Activated B cell treated with CpG ODN at 0.5 μM for 24 hours (primary cell): Measurements from ENCODE around the gene NT5DC1. TPM values are rescaled to one million over a fixed set of nuclear protein-coding genes. Genes with fewer than 3 reads are reported as not detected.
A peak's percentile ranks its signal among the peaks of the same experiment; 100 is the strongest.

Experiments
- ATAC-seq: fragments of 200-7000 bp; cut with Tn5 transposase; one replicate; pipeline ENCODE4 v1.10.0; 2021; ENCODE audit warnings: low read depth, mild to moderate bottlenecking, moderate library complexity
- CTCF ChIA-PET: fragments of 350-600 bp; sonication (Branson Sonifier 250); formaldehyde crosslinking; loops from one replicate; lab custom pipeline; 2021; ENCODE audit warnings: antibody characterized with exemption; lab: Charles Lee
- POLR2A ChIA-PET: fragments of 350-600 bp; sonication (Branson Sonifier 250); formaldehyde crosslinking; loops from one replicate; lab custom pipeline; 2021; ENCODE audit warnings: antibody characterized with exemption; lab: Charles Lee
- DNase-seq: peaks from one replicate; pipeline ENCODE4 v3.0.0; 2022
- H3K27ac Mint-ChIP-seq: one replicate; pipeline ENCODE4 v1.8.0; 2020; ENCODE audit warnings: mixed read lengths
- H3K27me3 Mint-ChIP-seq: one replicate; pipeline ENCODE4 v1.8.0; 2021; ENCODE audit warnings: mixed read lengths
- H3K36me3 Mint-ChIP-seq: one replicate; pipeline ENCODE4 v1.8.0; 2021; ENCODE audit warnings: low read depth, mixed read lengths
- H3K4me1 Mint-ChIP-seq: one replicate; pipeline ENCODE4 v1.8.0; 2021; ENCODE audit warnings: mixed read lengths
- H3K4me3 Mint-ChIP-seq: one replicate; pipeline ENCODE4 v1.8.0; 2020; ENCODE audit warnings: mild to moderate bottlenecking, mixed read lengths
- H3K9me3 Mint-ChIP-seq: one replicate; pipeline ENCODE4 v1.8.0; 2020; ENCODE audit warnings: mixed read lengths
- intact Hi-C: fragments of 100-400 bp; cut with micrococcal nuclease; formaldehyde crosslinking; loops from one replicate; pipeline ENCODE4 v1.15.1; 2024
- total RNA-seq: library from RNA; stranded (reverse); gene quantifications from 2 replicates; pipeline ENCODE4 v1.2.3, GENCODE V29; 2022
- TF ChIP-seq, protein P1 (sequence below): fragments of 200-600 bp; IDR thresholded peaks from one replicate; pipeline ENCODE4 v1.8.0; 2022; ENCODE audit warnings: antibody characterized with exemption, mild to moderate bottlenecking

The NT5DC1 gene
- total RNA-seq, 1 donor from 2014 or later: 59.9 TPM

DNA sequence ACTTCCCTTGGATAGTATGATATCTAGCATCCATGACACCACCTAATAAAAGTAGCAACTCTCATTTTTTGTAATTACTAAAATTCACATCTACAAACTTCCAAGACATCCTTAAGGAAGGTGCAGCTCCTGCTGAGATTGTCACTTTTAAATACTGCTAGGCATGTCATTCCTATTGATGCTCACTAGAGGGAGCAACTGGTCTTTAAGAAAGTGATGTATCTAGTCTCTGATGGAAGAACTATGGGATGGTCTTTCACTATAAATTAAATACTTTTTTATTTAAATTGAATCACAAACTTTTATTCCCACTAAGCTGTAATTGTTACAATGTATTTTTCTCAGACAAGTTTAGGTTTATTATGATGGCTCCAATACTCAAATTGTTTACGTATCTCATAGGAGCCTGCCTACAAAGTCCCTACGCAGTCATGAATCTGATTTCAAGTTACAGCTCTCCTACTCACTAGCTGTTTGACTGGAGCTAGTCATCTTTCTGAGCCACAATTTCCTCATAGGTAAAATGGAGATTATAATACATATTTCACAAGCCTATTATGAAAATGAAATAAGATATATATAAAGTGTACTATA, 187.1 kb downstream of the NT5DC1 start:
- no peaks in the 10 kb centered on the region for H3K9me3 Mint-ChIP-seq
- DNase-seq (no peak), ATAC-seq (peak; percentile 88)
- H3K4me1 Mint-ChIP-seq: peaks cover 5% of the 10 kb centered on the region
- CTCF ChIA-PET: interaction anchor here (0.6 to 3.4 kb wide), 58 partner anchors 8 to 290 kb away, joined by 3 to 88 read pairs (median 5); partner anchors contain the start of genes CALHM4, CALHM5, CALHM6 and DSE
- no peaks in the 10 kb centered on the region for H3K36me3 Mint-ChIP-seq
- H3K27me3 Mint-ChIP-seq: no peaks in the 10 kb centered on the region
- intact Hi-C loops: loop anchor here (1.0 to 5.0 kb wide), 6 partner anchors 83 to 360 kb away; partner anchors contain the start of gene DSE
- TF ChIP-seq, protein P1, sequence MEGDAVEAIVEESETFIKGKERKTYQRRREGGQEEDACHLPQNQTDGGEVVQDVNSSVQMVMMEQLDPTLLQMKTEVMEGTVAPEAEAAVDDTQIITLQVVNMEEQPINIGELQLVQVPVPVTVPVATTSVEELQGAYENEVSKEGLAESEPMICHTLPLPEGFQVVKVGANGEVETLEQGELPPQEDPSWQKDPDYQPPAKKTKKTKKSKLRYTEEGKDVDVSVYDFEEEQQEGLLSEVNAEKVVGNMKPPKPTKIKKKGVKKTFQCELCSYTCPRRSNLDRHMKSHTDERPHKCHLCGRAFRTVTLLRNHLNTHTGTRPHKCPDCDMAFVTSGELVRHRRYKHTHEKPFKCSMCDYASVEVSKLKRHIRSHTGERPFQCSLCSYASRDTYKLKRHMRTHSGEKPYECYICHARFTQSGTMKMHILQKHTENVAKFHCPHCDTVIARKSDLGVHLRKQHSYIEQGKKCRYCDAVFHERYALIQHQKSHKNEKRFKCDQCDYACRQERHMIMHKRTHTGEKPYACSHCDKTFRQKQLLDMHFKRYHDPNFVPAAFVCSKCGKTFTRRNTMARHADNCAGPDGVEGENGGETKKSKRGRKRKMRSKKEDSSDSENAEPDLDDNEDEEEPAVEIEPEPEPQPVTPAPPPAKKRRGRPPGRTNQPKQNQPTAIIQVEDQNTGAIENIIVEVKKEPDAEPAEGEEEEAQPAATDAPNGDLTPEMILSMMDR: peak; percentile 98
- H3K27ac Mint-ChIP-seq: no peak overlapping the region
- no peak overlapping the region for H3K4me3 Mint-ChIP-seq
- POLR2A ChIA-PET: interaction anchor here (0.5 to 2.2 kb wide), 6 partner anchors 8 to 284 kb away, joined by 3 to 6 read pairs (median 3); partner anchors contain the start of genes DSE, RWDD1 and TSPYL1

DNA sequence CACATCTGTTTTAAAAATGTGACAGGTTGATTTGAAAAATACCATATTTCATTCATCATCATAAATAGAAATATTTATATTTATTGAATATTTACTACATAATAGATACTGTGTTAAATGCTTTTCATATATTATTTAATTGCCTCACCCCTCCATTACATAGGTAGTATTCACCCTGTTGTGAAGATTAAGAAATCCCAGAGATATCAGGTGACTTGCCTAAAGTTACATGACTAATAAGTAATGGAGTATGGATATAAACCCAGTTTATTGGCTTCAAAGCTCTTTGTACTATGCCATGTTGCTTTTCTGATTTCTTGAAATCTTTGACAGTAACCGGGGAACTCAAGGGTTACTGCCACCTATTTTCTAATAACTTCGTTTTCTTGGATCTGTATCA, 189.2 kb downstream of the NT5DC1 start:
- TF ChIP-seq, protein P1: no peak
- Mint-ChIP-seq H3K4me3 (no peak overlapping the region), H3K9me3 (no peaks in the 10 kb centered on the region), H3K4me1 (peaks cover 4% of the 10 kb centered on the region), H3K27ac (no peak overlapping the region), H3K27me3 (no peaks in the 10 kb centered on the region), H3K36me3 (no peaks in the 10 kb centered on the region)
- ChIA-PET CTCF (interaction anchor here (0.8 to 3.5 kb wide), 6 partner anchors 120 to 275 kb away, joined by 3 to 25 read pairs (median 4); no protein-coding TSS in a partner anchor), POLR2A (no interaction called here)
- ATAC-seq (no peak), DNase-seq (no peak)
- intact Hi-C loops: loop anchor here (5.0 kb wide), 1 partner anchor 357 kb away; no protein-coding TSS in a partner anchor

DNA sequence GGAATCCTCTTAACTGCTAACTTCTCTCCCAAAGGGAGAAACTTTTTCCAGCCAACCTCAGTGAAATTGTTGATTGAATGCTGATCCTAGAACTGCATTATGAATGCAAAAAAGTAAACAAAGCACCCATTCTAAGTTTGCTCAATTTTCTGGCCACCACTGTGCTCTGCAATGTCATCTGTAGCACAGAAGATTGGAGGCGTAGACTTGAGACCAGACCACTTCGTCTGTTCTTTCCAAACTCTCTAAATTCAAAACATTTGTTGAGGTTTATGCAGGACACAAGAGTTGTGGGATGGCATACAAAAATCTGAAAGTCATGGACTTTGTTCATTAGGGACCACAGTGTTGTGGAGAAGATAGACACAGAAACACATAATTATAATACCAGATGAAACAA, 190.1 kb downstream of the NT5DC1 start:
- POLR2A ChIA-PET: no interaction called here
- no peak for DNase-seq
- peaks cover 4% of the 10 kb centered on the region for H3K4me1 Mint-ChIP-seq
- CTCF ChIA-PET: interaction anchor here (3.5 kb wide), 1 partner anchor 243 kb away, joined by 25 read pairs; no protein-coding TSS in a partner anchor
- intact Hi-C loops: no loop called here
- no peak overlapping the region for H3K27ac Mint-ChIP-seq
- ATAC-seq: no peak
- H3K27me3 Mint-ChIP-seq: no peaks in the 10 kb centered on the region
- no peaks in the 10 kb centered on the region for H3K36me3 Mint-ChIP-seq
- H3K9me3 Mint-ChIP-seq: no peaks in the 10 kb centered on the region
- H3K4me3 Mint-ChIP-seq: no peak overlapping the region
- TF ChIP-seq, protein P1: no peak

- TF ChIP-seq, protein P1: no peak
- Mint-ChIP-seq H3K36me3 (no peaks in the 10 kb centered on the region), H3K9me3 (no peaks in the 10 kb centered on the region), H3K4me1 (peaks cover 4% of the 10 kb centered on the region), H3K27me3 (no peaks in the 10 kb centered on the region), H3K27ac (no peak overlapping the region), H3K4me3 (no peak overlapping the region)
- CTCF ChIA-PET: interaction anchor here (0.9 to 3.5 kb wide), 3 partner anchors 20 to 242 kb away, joined by 3 to 25 read pairs (median 4); no protein-coding TSS in a partner anchor
- no peak for ATAC-seq
- POLR2A ChIA-PET: no interaction called here
- no peak for DNase-seq
- intact Hi-C loops: no loop called here
These were observed 191.2 kb downstream of the NT5DC1 start for GRCh38 chr6:116291701-116292396.

GRCh38 chr6:116292553-116292952, 191.9 kb downstream of the NT5DC1 start:
- H3K27ac Mint-ChIP-seq: no peak overlapping the region
- H3K36me3 Mint-ChIP-seq: no peaks in the 10 kb centered on the region
- ChIA-PET POLR2A (no interaction called here), CTCF (interaction anchor here (0.9 to 1.9 kb wide), 4 partner anchors 19 to 241 kb away, joined by 3 to 10 read pairs (median 4); no protein-coding TSS in a partner anchor)
- TF ChIP-seq, protein P1: no peak
- ATAC-seq: no peak
- no peaks in the 10 kb centered on the region for H3K9me3 Mint-ChIP-seq
- DNase-seq: no peak
- peaks cover 4% of the 10 kb centered on the region for H3K4me1 Mint-ChIP-seq
- H3K4me3 Mint-ChIP-seq: no peak overlapping the region
- intact Hi-C loops: no loop called here
- H3K27me3 Mint-ChIP-seq: no peaks in the 10 kb centered on the region
